Panc1 (cell line): ENCODE data around the gene SYTL5. TPM values are rescaled to one million over a fixed set of nuclear protein-coding genes. Genes with fewer than 3 reads are reported as not detected.

Experiments used
- ATAC-seq: fragments of 200-7000 bp; cut with Tn5 transposase; 2 replicates; pipeline ENCODE4 v1.9.1; 2020; ENCODE audit warnings: mild to moderate bottlenecking, moderate library complexity
- BruUV-seq: library from RNA; stranded (reverse); fragments of 400-500 nt; replicated peaks from 2 replicates; lab custom pipeline; 2021; lab: Mats Ljungman, UMichigan
- CTCF ChIA-PET: fragments of 300-600 bp; sonication (Branson Sonifier 250); formaldehyde crosslinking; loops from one replicate; lab custom pipeline; 2022; ENCODE audit warnings: antibody characterized with exemption; lab: Charles Lee
- POLR2A ChIA-PET: fragments of 300-600 bp; sonication (Branson Sonifier 250); formaldehyde crosslinking; loops from one replicate; lab custom pipeline; 2022; ENCODE audit warnings: antibody characterized with exemption; lab: Charles Lee
- DNase-seq: peaks from one replicate; pipeline ENCODE4 v3.0.0-alpha.2; 2010; ENCODE audit warnings: low read depth, low spot score
- H3K27ac ChIP-seq: 2 replicates; pipeline ENCODE4 v1.5.1; 2011; ENCODE audit warnings: mild to moderate bottlenecking, low read length, inconsistent platforms
- H3K27me3 ChIP-seq: fragments of 200-500 bp; sonication (Bioruptor generic); 2 replicates; pipeline ENCODE4 v1.6.0; 2014; ENCODE audit warnings: low read length, inconsistent platforms; ENCODE audit not compliant: control insufficient read depth, insufficient read depth
- H3K36me3 ChIP-seq: fragments of 200-500 bp; sonication (Bioruptor generic); 2 replicates; pipeline ENCODE4 v1.5.1; 2014; ENCODE audit warnings: inconsistent platforms, mild to moderate bottlenecking, low read length, moderate library complexity; ENCODE audit not compliant: control insufficient read depth, insufficient read depth
- H3K4me1 ChIP-seq: 2 replicates; pipeline ENCODE4 v1.5.1; 2011; ENCODE audit warnings: inconsistent platforms, mild to moderate bottlenecking, low read length, moderate library complexity; ENCODE audit not compliant: control insufficient read depth, insufficient read depth
- H3K4me3 ChIP-seq, 2 experiments: 2 replicates each; pipeline ENCODE4 v1.5.1; 2011 to 2012; ENCODE audit warnings: low read depth in 2 of 2, low read length in 2 of 2, mild to moderate bottlenecking in 2 of 2, inconsistent platforms in 1 of 2, moderate library complexity in 1 of 2
- H3K9me3 ChIP-seq: fragments of 200-500 bp; sonication (Bioruptor generic); 2 replicates; pipeline ENCODE4 v1.5.1; 2014; ENCODE audit warnings: low read depth, mild to moderate bottlenecking, inconsistent platforms, low read length, moderate library complexity; ENCODE audit not compliant: control insufficient read depth, insufficient read depth
- CTCF ChIP-seq: fragments of 450-650 bp; IDR thresholded peaks from 2 replicates; pipeline ENCODE4 v1.5.1; 2017; ENCODE audit warnings: mild to moderate bottlenecking
- POLR2AphosphoS5 ChIP-seq: IDR thresholded peaks from 2 replicates; pipeline ENCODE4 v1.6.1; 2012; ENCODE audit warnings: mild to moderate bottlenecking, low read depth, low read length, moderate library complexity
- REST ChIP-seq, 2 experiments: IDR thresholded peaks; 2 replicates each; pipeline ENCODE4 v1.6.1; 2011 to 2012; ENCODE audit warnings: low read depth in 2 of 2, control low read depth in 1 of 2, low read length in 1 of 2, mild to moderate bottlenecking in 1 of 2, moderate library complexity in 1 of 2; ENCODE audit not compliant: insufficient read depth in 1 of 2
- SIN3A ChIP-seq: IDR thresholded peaks from 2 replicates; pipeline ENCODE4 v1.6.1; 2012; ENCODE audit warnings: low read depth, mild to moderate bottlenecking, low read length, moderate library complexity, borderline replicate concordance; ENCODE audit not compliant: insufficient read depth
- TCF7L2 ChIP-seq: IDR thresholded peaks from 2 replicates; pipeline ENCODE4 v1.6.1; 2011; ENCODE audit warnings: mild to moderate bottlenecking, low read depth, low read length, inconsistent platforms
- in situ Hi-C: cut with HindIII; loops from 2 replicates; pipeline ENCODE4 v1.10.0; 2016; ENCODE audit warnings: low sequenced_read_pairs, low pct_unique_long_range_greater_than_20kb
- intact Hi-C: fragments of 100-400 bp; cut with micrococcal nuclease; formaldehyde crosslinking; loops from one replicate; pipeline ENCODE4 v1.10.0; 2022; ENCODE audit not compliant: unreplicated experiment
- total RNA-seq: library from RNA; stranded (reverse); gene quantifications from one replicate; pipeline ENCODE4 v1.2.1, GENCODE V29; 2021; ENCODE audit not compliant: unreplicated experiment

Gene SYTL5
- total RNA-seq, 1 experiment from 2014 or later: 0.08 TPM

GRCh38 chrX:38105216-38105725 lies 98.9 kb downstream of the SYTL5 start:
- ChIA-PET CTCF (no interaction called here), POLR2A (no interaction called here)
- Histone ChIP-seq H3K27me3 (no peaks in the 10 kb centered on the region), H3K9me3 (no peaks in the 10 kb centered on the region), H3K4me3 (no peak overlapping the region), H3K4me1 (no peaks in the 10 kb centered on the region), H3K36me3 (no peaks in the 10 kb centered on the region), H3K27ac (no peak overlapping the region)
- in situ Hi-C loops (no loop called here), intact Hi-C loops (no loop called here)
- DNase-seq: no peak
- BruUV-seq: no TSS peak
- TF ChIP-seq SIN3A (no peak), REST (IDR thresholded peaks at IDR 0.05; ENCODE audit: insufficient read depth in 1 of 2, low read depth in 2 of 2, low read length in 1 of 2) (no peak), CTCF (no peak), TCF7L2 (no peak), POLR2AphosphoS5 (no peak)
- ATAC-seq: no peak

- H3K4me3 ChIP-seq: no peak overlapping the region
Observed at GRCh38 chrX:38106991-38107655, 100.8 kb downstream of the SYTL5 start.

More at GRCh38 chrX:38106991-38107655, 100.8 kb downstream of the SYTL5 start:
- intact Hi-C loops: no loop called here
- TF ChIP-seq CTCF: no peak
- TF ChIP-seq TCF7L2: no peak
- TF ChIP-seq SIN3A: no peak
- TF ChIP-seq POLR2AphosphoS5: no peak
- TF ChIP-seq REST (IDR thresholded peaks at IDR 0.05; ENCODE audit: insufficient read depth in 1 of 2, low read depth in 2 of 2, low read length in 1 of 2): no peak
- Histone ChIP-seq H3K4me1 (no peaks in the 10 kb centered on the region), H3K27ac (no peak overlapping the region), H3K36me3 (no peaks in the 10 kb centered on the region), H3K27me3 (no peaks in the 10 kb centered on the region), H3K9me3 (no peaks in the 10 kb centered on the region)
- in situ Hi-C loops: no loop called here
- ChIA-PET POLR2A (no interaction called here), CTCF (no interaction called here)
- DNase-seq (no peak), ATAC-seq (no peak)
- BruUV-seq: no TSS peak
